ENCODE data around the gene GLDN. TPM values are rescaled to one million over a fixed set of nuclear protein-coding genes. Genes with fewer than 3 reads are reported as not detected.

Gene GLDN
- total RNA-seq, 1 experiment from 2014 or later = 1.3 TPM

- Histone ChIP-seq H3K4ac (ENCODE audit: low read depth, low read length) (no peak overlapping the region), H3K23me2 (ENCODE audit: insufficient read length, low read depth, low read length, poor library complexity, severe bottlenecking) (no peaks in the 10 kb centered on the region), H2BK5ac (ENCODE audit: insufficient read length, low read length) (no peak overlapping the region), H3K18ac (ENCODE audit: insufficient read length, low read depth, low read length) (no peak overlapping the region), H2AFZ (ENCODE audit: low read length) (no peak overlapping the region), H3K23ac (ENCODE audit: insufficient read length, low read depth, low read length) (no peak overlapping the region), H4K91ac (ENCODE audit: insufficient read length, low read depth, low read length) (no peak overlapping the region), H2AK5ac (ENCODE audit: insufficient read length, low read length) (no peak overlapping the region), H3K9ac (ENCODE audit: extremely low read depth, insufficient read length, low read length) (no peak overlapping the region), H3K9me3 (ENCODE audit: control insufficient read depth, low read depth, low read length) (no peaks in the 10 kb centered on the region), H3K56ac (ENCODE audit: insufficient read length, low read depth, low read length) (no peak overlapping the region), H4K20me1 (ENCODE audit: control insufficient read depth, insufficient read depth, insufficient read length) (no peaks in the 10 kb centered on the region), H3K27me3 (ENCODE audit: insufficient read depth, low read length) (no peaks in the 10 kb centered on the region), H3K4me1 (ENCODE audit: insufficient read depth, low read length) (no peaks in the 10 kb centered on the region), H3K79me2 (ENCODE audit: insufficient read depth, low read length) (no peaks in the 10 kb centered on the region), H2BK15ac (ENCODE audit: low read depth, low read length) (no peak overlapping the region), H3T11ph (ENCODE audit: low read length) (no peak overlapping the region), H2BK12ac (ENCODE audit: insufficient read length, low read depth, low read length) (no peak overlapping the region), H2BK120ac (ENCODE audit: low read depth, low read length, poor library complexity, severe bottlenecking) (no peak overlapping the region), H3K79me1 (ENCODE audit: insufficient read depth, low read depth, low read length, poor library complexity, severe bottlenecking) (no peaks in the 10 kb centered on the region), H3K27ac (ENCODE audit: insufficient read length, low read depth, low read length) (no peak overlapping the region), H3K14ac (ENCODE audit: insufficient read depth, low read length) (no peak overlapping the region), H2BK20ac (ENCODE audit: low read depth, low read length, poor library complexity, severe bottlenecking) (no peak overlapping the region), H3K4me2 (ENCODE audit: insufficient read depth, insufficient read length, low read length) (no peak overlapping the region), H4K8ac (replicated peaks; ENCODE audit: insufficient read length, low read depth, low read length) (no peak overlapping the region), H4K5ac (ENCODE audit: insufficient read length, low read depth, low read length) (no peak overlapping the region)
- no peaks in the 10 kb centered on the region for H3K36me3 Mint-ChIP-seq (ENCODE audit: insufficient read depth in 1 of 3, low read depth in 3 of 3)
- H3K4me1 Mint-ChIP-seq = peaks cover 11 to 22% of the 10 kb centered on the region in 2 experiments
- H3K9me3 Mint-ChIP-seq = no peaks in the 10 kb centered on the region
- no CpG with 5 or more reads among the region's 9 CpGs for WGBS (ENCODE audit: extremely low coverage, insufficient read length, low lambda C conversion rate)
- peaks cover 6% of the 10 kb centered on the region; the same call in 1 of the 2 replicates for H3K27me3 Mint-ChIP-seq (ENCODE audit: low read depth)
- TF ChIP-seq, protein P1, sequence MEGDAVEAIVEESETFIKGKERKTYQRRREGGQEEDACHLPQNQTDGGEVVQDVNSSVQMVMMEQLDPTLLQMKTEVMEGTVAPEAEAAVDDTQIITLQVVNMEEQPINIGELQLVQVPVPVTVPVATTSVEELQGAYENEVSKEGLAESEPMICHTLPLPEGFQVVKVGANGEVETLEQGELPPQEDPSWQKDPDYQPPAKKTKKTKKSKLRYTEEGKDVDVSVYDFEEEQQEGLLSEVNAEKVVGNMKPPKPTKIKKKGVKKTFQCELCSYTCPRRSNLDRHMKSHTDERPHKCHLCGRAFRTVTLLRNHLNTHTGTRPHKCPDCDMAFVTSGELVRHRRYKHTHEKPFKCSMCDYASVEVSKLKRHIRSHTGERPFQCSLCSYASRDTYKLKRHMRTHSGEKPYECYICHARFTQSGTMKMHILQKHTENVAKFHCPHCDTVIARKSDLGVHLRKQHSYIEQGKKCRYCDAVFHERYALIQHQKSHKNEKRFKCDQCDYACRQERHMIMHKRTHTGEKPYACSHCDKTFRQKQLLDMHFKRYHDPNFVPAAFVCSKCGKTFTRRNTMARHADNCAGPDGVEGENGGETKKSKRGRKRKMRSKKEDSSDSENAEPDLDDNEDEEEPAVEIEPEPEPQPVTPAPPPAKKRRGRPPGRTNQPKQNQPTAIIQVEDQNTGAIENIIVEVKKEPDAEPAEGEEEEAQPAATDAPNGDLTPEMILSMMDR (conservative IDR thresholded peaks at IDR 0.05) = no peak
- H3K4me3 Mint-ChIP-seq = no peak overlapping the region
- H3K27ac Mint-ChIP-seq = peak overlapping the region in 1 of 3 experiments; percentile 7; a peak in 3 of 7 replicates
- DNase-seq = peak; percentile 26
Observed at GRCh38 chr15:51403946-51404695, 62.7 kb downstream of the GLDN start.
